ENCODE data around the gene DOCK3.

Gene DOCK3

GRCh38 chr3:51422211-51422610 lies 747.5 kb downstream of the DOCK3 start:
- DNase-seq (ENCODE audit: low spot score in 2 of 2) (no peak), ATAC-seq (replicated peaks; ENCODE audit: extremely low read depth, poor library complexity, severe bottlenecking) (no peak)
- H3K36me3 Mint-ChIP-seq (ENCODE audit: insufficient read depth) = peaks cover 49% of the 10 kb centered on the region
- H3K4me1 Mint-ChIP-seq = no peaks in the 10 kb centered on the region
- H3K9me3 Mint-ChIP-seq = no peaks in the 10 kb centered on the region
- H3K4me3 Mint-ChIP-seq = no peak overlapping the region
- peak overlapping the region; percentile 9 for H3K27ac Mint-ChIP-seq (ENCODE audit: low read depth)
- H3K27me3 Mint-ChIP-seq = no peaks in the 10 kb centered on the region

- H3K4me1 Mint-ChIP-seq = no peaks in the 10 kb centered on the region
Measured at GRCh38 chr3:51426921-51427320, 752.2 kb downstream of the DOCK3 start.

GRCh38 chr3:51429138-51429537 lies 754.4 kb downstream of the DOCK3 start:
- no peak for DNase-seq (ENCODE audit: low spot score in 2 of 2)
- Mint-ChIP-seq H3K36me3 (ENCODE audit: insufficient read depth) (peaks cover 55% of the 10 kb centered on the region), H3K27ac (ENCODE audit: low read depth) (no peak overlapping the region), H3K9me3 (no peaks in the 10 kb centered on the region), H3K27me3 (no peaks in the 10 kb centered on the region), H3K4me3 (no peak overlapping the region), H3K4me1 (no peaks in the 10 kb centered on the region)
- no peak for ATAC-seq (replicated peaks; ENCODE audit: extremely low read depth, poor library complexity, severe bottlenecking)

More at GRCh38 chr3:51426921-51427320, 752.2 kb downstream of the DOCK3 start:
- Mint-ChIP-seq H3K27me3 (no peaks in the 10 kb centered on the region), H3K27ac (ENCODE audit: low read depth) (no peak overlapping the region), H3K36me3 (ENCODE audit: insufficient read depth) (peaks cover 59% of the 10 kb centered on the region), H3K4me3 (no peak overlapping the region), H3K9me3 (no peaks in the 10 kb centered on the region)
- DNase-seq (ENCODE audit: low spot score in 2 of 2) = no peak
- no peak for ATAC-seq (replicated peaks; ENCODE audit: extremely low read depth, poor library complexity, severe bottlenecking)
